Upper lobe of left lung (tissue), 6 donors: ENCODE results near the gene OPRD1. TPM values are rescaled to one million over a fixed set of nuclear protein-coding genes. Genes with fewer than 3 reads are reported as not detected.
"Not testable (repeated sequence)": the region's sequence is repeated elsewhere in the genome, so short reads cannot be mapped to it uniquely, and the experiment has no call there.

Experiments
- ATAC-seq, 2 donors: fragments of 200-7000 bp; cut with Tn5 transposase; one replicate each; pipeline ENCODE4 v1.9.1; 2022; ENCODE audit warnings: mild to moderate bottlenecking in 2 of 2, moderate library complexity in 2 of 2; ENCODE audit not compliant: low FRiP score in 2 of 2
- DNase-seq, 2 donors: peaks; one replicate each; pipeline ENCODE4 v3.0.0-alpha.2; 2019 to 2020
- H3K27ac ChIP-seq, 4 donors: fragments of 200-600 bp; sonication (generic); one replicate each; pipeline ENCODE4 v1.5.1; 2016 to 2019
- H3K27me3 ChIP-seq, 4 donors: fragments of 200-600 bp; sonication (generic); one replicate each; pipeline ENCODE4 v1.5.1; 2017 to 2019
- H3K36me3 ChIP-seq, 4 donors: fragments of 200-600 bp; sonication (generic); one replicate each; pipeline ENCODE4 v1.5.1; 2016 to 2019
- H3K4me1 ChIP-seq, 4 donors: fragments of 200-600 bp; sonication (generic); one replicate each; pipeline ENCODE4 v1.5.1; 2018 to 2019
- H3K4me3 ChIP-seq, 4 donors: fragments of 200-600 bp; sonication (generic); one replicate each; pipeline ENCODE4 v1.5.1; 2017 to 2019; ENCODE audit warnings: mild to moderate bottlenecking in 2 of 4, moderate library complexity in 1 of 4
- H3K9me3 ChIP-seq, 4 donors: fragments of 200-600 bp; sonication (generic); one replicate each; pipeline ENCODE4 v1.5.1; 2018 to 2019
- CTCF ChIP-seq, 6 experiments: fragments of 450-650 bp in 4 of 6; fragments of 200-600 bp in 2 of 6; sonication (generic) in 2 of 6; IDR thresholded peaks; one replicate each; pipeline ENCODE4 v1.5.1; 2016 to 2019; ENCODE audit warnings: antibody characterized with exemption in 6 of 6
- EP300 ChIP-seq, 4 donors: sonication (generic); formaldehyde crosslinking; IDR thresholded peaks; one replicate each; pipeline ENCODE4 v1.5.1; 2017; ENCODE audit warnings: antibody characterized with exemption in 4 of 4, control low read depth in 2 of 4
- POLR2A ChIP-seq, 4 donors: fragments of 450-650 bp; IDR thresholded peaks; one replicate each; pipeline ENCODE4 v1.5.1; 2016 to 2017; ENCODE audit warnings: antibody characterized with exemption in 4 of 4, mild to moderate bottlenecking in 2 of 4
- POLR2AphosphoS5 ChIP-seq, 2 donors: sonication (generic); formaldehyde crosslinking; IDR thresholded peaks; one replicate each; pipeline ENCODE4 v1.5.1; 2017; ENCODE audit warnings: antibody characterized with exemption in 2 of 2
- WGBS, 2 donors: methylation state at CpG; one replicate each; pipeline ENCODE4 v1.1.5; 2017 to 2018; 5-methylcytosine and 5-hydroxymethylcytosine counted together
- total RNA-seq, 6 donors: library from RNA; depleted of rRNA in 4 of 6; stranded (reverse); fragments of >200 nt in 4 of 6; gene quantifications; one replicate each; pipeline versions ENCODE4 v1.1.0 to v1.2.1, GENCODE V29; 2016 to 2021
- donor health status: DM: no; HTN: no; CAD: no; lungs with moderate emphysema.
- donor health status: DM: no; HTN: yes; CAD: no; lungs with severe emphysema.

Gene OPRD1
- total RNA-seq, result not detected

GRCh38 chr1:28811766-28812668 lies at the start of gene OPRD1:
OPRD1 (plus strand) TSS chr1:28812170; CDS start chr1:28812384, 214 bp downstream.
- no peak within 1 kb of the TSS for H3K4me3 ChIP-seq
- peaks cover 0 to 21% (median 8%) of the 10 kb centered on the region in 4 donors for H3K27me3 ChIP-seq
- ATAC-seq (no peak), DNase-seq (peak in 1 of 2 donors; percentile 81)
- TF ChIP-seq CTCF (IDR thresholded peaks at IDR 0.05) (no peak), POLR2A (IDR thresholded peaks at IDR 0.05) (no peak), POLR2AphosphoS5 (IDR thresholded peaks at IDR 0.05) (no peak), EP300 (IDR thresholded peaks at IDR 0.05) (no peak)
- H3K36me3 ChIP-seq, result no peaks in the 10 kb centered on the region
- peaks cover 0 to 11% (median 2%) of the 10 kb centered on the region in 4 donors for H3K4me1 ChIP-seq
- WGBS, 2 donors, result 9 to 58% methylated on average over 2 to 21 of the region's 108 CpGs
- H3K27ac ChIP-seq, result no peak within 1 kb of the TSS
- no peaks in the 10 kb centered on the region for H3K9me3 ChIP-seq

- Histone ChIP-seq H3K4me3 (no peak overlapping the region), H3K27me3 (no peaks in the 10 kb centered on the region), H3K4me1 (peaks cover 0 to 33% (median 8%) of the 10 kb centered on the region in 4 donors), H3K36me3 (peaks cover 5 to 41% (median 18%) of the 10 kb centered on the region in 4 donors), H3K27ac (no peak overlapping the region), H3K9me3 (no peaks in the 10 kb centered on the region)
- DNase-seq (no peak), ATAC-seq (no peak)
- TF ChIP-seq EP300 (IDR thresholded peaks at IDR 0.05) (no peak), POLR2AphosphoS5 (IDR thresholded peaks at IDR 0.05) (no peak), POLR2A (IDR thresholded peaks at IDR 0.05) (no peak), CTCF (IDR thresholded peaks at IDR 0.05) (no peak)
- 89 to 92% methylated on average over 2 of the region's 2 CpGs for WGBS, 2 donors
These were observed 45.3 kb upstream of the OPRD1 start for GRCh38 chr1:28766532-28767183.

GRCh38 chr1:28770601-28771165 lies 41.3 kb upstream of the OPRD1 start:
- Histone ChIP-seq H3K27ac (no peak overlapping the region), H3K9me3 (no peaks in the 10 kb centered on the region), H3K4me1 (peaks cover 0 to 28% (median 12%) of the 10 kb centered on the region in 4 donors), H3K27me3 (no peaks in the 10 kb centered on the region), H3K4me3 (no peak overlapping the region), H3K36me3 (peaks cover 5 to 45% (median 20%) of the 10 kb centered on the region in 4 donors)
- DNase-seq (no peak), ATAC-seq (no peak)
- no peak for TF ChIP-seq POLR2A (IDR thresholded peaks at IDR 0.05)
- TF ChIP-seq CTCF (IDR thresholded peaks at IDR 0.05), result no peak
- 94 to 98% methylated on average over 3 of the region's 3 CpGs for WGBS, 2 donors

- H3K27ac ChIP-seq, H3K27me3 ChIP-seq, H3K4me3 ChIP-seq, ATAC-seq, H3K9me3 ChIP-seq: not testable (repeated sequence)
- WGBS, 2 donors, result 87 to 93% methylated on average over 7 to 10 of the region's 10 CpGs
- peaks cover 0 to 21% (median 12%) of the 10 kb centered on the region in 4 donors for H3K4me1 ChIP-seq
- peaks cover 5 to 40% (median 20%) of the 10 kb centered on the region in 4 donors for H3K36me3 ChIP-seq
- peak in 1 of 2 donors; percentile 38 for DNase-seq
These were observed 40.0 kb upstream of the OPRD1 start for GRCh38 chr1:28771921-28772320.

GRCh38 chr1:28773105-28773504 lies 38.9 kb upstream of the OPRD1 start:
- WGBS, 2 donors, result 85 to 88% methylated on average over 3 of the region's 3 CpGs
- Histone ChIP-seq H3K4me1 (peaks cover 0 to 18% (median 12%) of the 10 kb centered on the region in 4 donors), H3K4me3 (no peak overlapping the region), H3K36me3 (peaks cover 5 to 40% (median 20%) of the 10 kb centered on the region in 4 donors), H3K27me3 (no peaks in the 10 kb centered on the region), H3K9me3 (no peaks in the 10 kb centered on the region), H3K27ac (no peak overlapping the region)
- no peak for DNase-seq
- no peak for ATAC-seq
- no peak for TF ChIP-seq POLR2AphosphoS5 (IDR thresholded peaks at IDR 0.05)
